ENCODE data around the gene FSIP2. TPM values are rescaled to one million over a fixed set of nuclear protein-coding genes. Genes with fewer than 3 reads are reported as not detected.

The FSIP2 gene
- total and polyA plus RNA-seq, 2 of the 8 experiments (the other 6 are each of a cell fraction or from before 2014, with no cell fraction given) = 0.47 to 1.4 TPM

- Histone ChIP-seq H3K79me1 (ENCODE audit: low read depth, low read length) (no peaks in the 10 kb centered on the region), H3K14ac (ENCODE audit: insufficient read length) (no peak overlapping the region), H3K9ac (replicated peaks in 1 of 4; ENCODE audit: extremely low read depth in 1 of 4, low read depth in 3 of 4, low read length in 3 of 4) (no peak overlapping the region), H3K4ac (replicated peaks; ENCODE audit: insufficient read length, low read depth, low read length) (no peak overlapping the region), H2AK5ac (ENCODE audit: low read depth, low read length) (no peak overlapping the region), H4K20me1 (replicated peaks in 1 of 2; ENCODE audit: control insufficient read depth in 1 of 2, insufficient read depth in 2 of 2, low read length in 2 of 2) (no peaks in the 10 kb centered on the region), H2BK15ac (ENCODE audit: low read length) (no peak overlapping the region), H3K36me3 (ENCODE audit: control insufficient read depth in 2 of 4, insufficient read depth in 4 of 4, low read length in 3 of 4) (no peaks in the 10 kb centered on the region), H2BK120ac (replicated peaks; ENCODE audit: low read depth, low read length) (no peak overlapping the region), H3K9me3 (ENCODE audit: insufficient read depth in 2 of 2, low read depth in 1 of 2, low read length in 1 of 2) (no peaks in the 10 kb centered on the region), H3K4me1 (replicated peaks in 1 of 4; ENCODE audit: control insufficient read depth in 3 of 4, insufficient read depth in 4 of 4, low read length in 3 of 4) (no peaks in the 10 kb centered on the region), H4K5ac (ENCODE audit: insufficient read length, low read depth, low read length) (no peak overlapping the region), H4K91ac (replicated peaks; ENCODE audit: insufficient read length, low read length) (no peak overlapping the region), H3K18ac (ENCODE audit: extremely low read depth, low read length) (no peak overlapping the region), H3K23me2 (ENCODE audit: low read depth, low read length) (no peaks in the 10 kb centered on the region; the same call in 1 of the 2 replicates), H3K56ac (replicated peaks; ENCODE audit: insufficient read length, low read depth, low read length) (no peak overlapping the region), H2BK20ac (ENCODE audit: low read length) (no peak overlapping the region), H3K27ac (ENCODE audit: low read depth, low read length) (no peak overlapping the region), H3K4me2 (ENCODE audit: insufficient read depth in 1 of 2, low read depth in 2 of 2, low read length in 2 of 2) (no peak overlapping the region), H3K27me3 (replicated peaks in 1 of 4; ENCODE audit: control insufficient read depth in 3 of 4, extremely low read depth in 1 of 4, insufficient read depth in 3 of 4, low read length in 3 of 4) (no peaks in the 10 kb centered on the region), H2BK5ac (ENCODE audit: low read depth, low read length) (no peak overlapping the region), H2AFZ (ENCODE audit: low read length) (no peak overlapping the region), H3K4me3 (ENCODE audit: extremely low read depth in 1 of 4, insufficient read depth in 2 of 4, low read depth in 3 of 4, low read length in 4 of 4) (no peak overlapping the region), H3K79me2 (ENCODE audit: control insufficient read depth in 1 of 2, insufficient read depth in 2 of 2, low read length in 2 of 2) (no peaks in the 10 kb centered on the region), H3K23ac (ENCODE audit: insufficient read length) (no peak overlapping the region), H4K8ac (ENCODE audit: extremely low read depth, insufficient read depth, low read length) (no peak overlapping the region), H2BK12ac (ENCODE audit: low read depth, low read length) (no peak overlapping the region)
- DNase-seq (ENCODE audit: low read depth in 1 of 2, low spot score in 2 of 2) (no peak), FAIRE-seq (no peak)
- WGBS, 2 experiments (ENCODE audit: extremely low coverage in 1 of 2, insufficient coverage in 1 of 2, insufficient read length in 1 of 2, insufficient replicate concordance in 2 of 2, low coverage in 1 of 2, low lambda C conversion rate in 2 of 2, missing lambda C conversion rate in 1 of 2) = 90% methylated on average over 5 of the region's 5 CpGs; no CpG with 5 or more reads in 1 of the 2 experiments
- TF ChIP-seq BCL11A (IDR thresholded peaks at IDR 0.05; ENCODE audit: low read depth in 2 of 2, low read length in 2 of 2) (no peak), PHF8 (conservative IDR thresholded peaks at IDR 0.05; ENCODE audit: low read depth, low read length) (no peak), SP2 (IDR thresholded peaks at IDR 0.05; ENCODE audit: low read length) (no peak), YY1 (IDR thresholded peaks at IDR 0.05; ENCODE audit: low read depth, low read length) (no peak), RNF2 (IDR thresholded peaks at IDR 0.05; ENCODE audit: borderline replicate concordance, low read depth, low read length, missing control alignments, poor library complexity, severe bottlenecking) (no peak), USF2 (IDR thresholded peaks at IDR 0.05; ENCODE audit: low read length) (no peak), CREB1 (IDR thresholded peaks at IDR 0.05) (no peak), TAF1 (IDR thresholded peaks at IDR 0.05; ENCODE audit: low read depth, low read length) (no peak), KDM5A (IDR thresholded peaks at IDR 0.05; ENCODE audit: low read length) (no peak), EGR1 (IDR thresholded peaks at IDR 0.05; ENCODE audit: borderline replicate concordance, low read depth, low read length) (no peak), SP1 (IDR thresholded peaks at IDR 0.05; ENCODE audit: low read depth, low read length) (no peak)
- POLR2A ChIA-PET (ENCODE audit: partially characterized antibody) = no interaction called here
- CTCF ChIA-PET (ENCODE audit: partially characterized antibody) = interaction anchor here (1.4 kb wide), 1 partner anchor 537 kb away, joined by 5 read pairs; no protein-coding TSS in a partner anchor
Measured at GRCh38 chr2:185745864-185746859, 7.6 kb downstream of the FSIP2 start.

Measured in H1 (cell line).